CD8-positive, alpha-beta memory T cell (primary cell): Measurements from ENCODE around the gene KRTAP5-8. TPM values are rescaled to one million over a fixed set of nuclear protein-coding genes. Genes with fewer than 3 reads are reported as not detected.
A peak's percentile ranks its signal among the peaks of the same experiment; 100 is the strongest.

ENCODE experiments used
- CTCF ChIA-PET: fragments of 350-600 bp; sonication (Branson Sonifier 250); formaldehyde crosslinking; loops from one replicate; lab custom pipeline; 2021; ENCODE audit warnings: antibody characterized with exemption; lab: Charles Lee
- POLR2A ChIA-PET: fragments of 350-600 bp; sonication (Branson Sonifier 250); formaldehyde crosslinking; loops from one replicate; lab custom pipeline; 2021; ENCODE audit warnings: antibody characterized with exemption; lab: Charles Lee
- DNase-seq, 5 donors: peaks; one replicate each; pipeline versions ENCODE4 v3.0.0 to v3.0.0-alpha.2; 2020 to 2022; ENCODE audit warnings: mixed read lengths in 1 of 5
- H3K27ac ChIP-seq: one replicate; pipeline ENCODE4 v1.7.0; 2013; ENCODE audit warnings: low read depth, mild to moderate bottlenecking, low read length, moderate library complexity
- H3K27me3 ChIP-seq: 2 replicates; pipeline ENCODE4 v1.7.0; 2013; ENCODE audit warnings: low read length, mild to moderate bottlenecking; ENCODE audit not compliant: insufficient read depth, poor library complexity, severe bottlenecking
- H3K36me3 ChIP-seq: 2 replicates; pipeline ENCODE4 v1.7.0; 2013; ENCODE audit warnings: mild to moderate bottlenecking, low read length, moderate library complexity; ENCODE audit not compliant: insufficient read depth
- H3K4me1 ChIP-seq: 2 replicates; pipeline ENCODE4 v1.7.0; 2013; ENCODE audit warnings: mild to moderate bottlenecking, low read length, moderate library complexity; ENCODE audit not compliant: insufficient read depth
- H3K4me3 ChIP-seq: 2 replicates; pipeline ENCODE4 v1.7.0; 2013; ENCODE audit warnings: mild to moderate bottlenecking, low read length
- H3K9me3 ChIP-seq: 2 replicates; pipeline ENCODE4 v1.7.0; 2013; ENCODE audit warnings: mild to moderate bottlenecking, low read length
- H3K27ac Mint-ChIP-seq, 8 donors: one replicate each; pipeline ENCODE4 v1.8.0; 2020 to 2021; ENCODE audit warnings: mixed read lengths in 8 of 8, mild to moderate bottlenecking in 6 of 8, inconsistent platforms in 3 of 8, moderate library complexity in 3 of 8
- H3K27me3 Mint-ChIP-seq, 2 donors: one replicate each; pipeline ENCODE4 v1.8.0; 2020 to 2021; ENCODE audit warnings: mixed read lengths in 2 of 2, mild to moderate bottlenecking in 1 of 2, moderate library complexity in 1 of 2
- H3K36me3 Mint-ChIP-seq, 3 donors: one replicate each; pipeline ENCODE4 v1.8.0; 2020 to 2021; ENCODE audit warnings: mixed read lengths in 3 of 3, inconsistent platforms in 1 of 3, mild to moderate bottlenecking in 1 of 3
- H3K4me1 Mint-ChIP-seq, 3 donors: one replicate each; pipeline ENCODE4 v1.8.0; 2020 to 2021; ENCODE audit warnings: mixed read lengths in 3 of 3, inconsistent platforms in 1 of 3, mild to moderate bottlenecking in 1 of 3
- H3K4me3 Mint-ChIP-seq, 7 donors: one replicate each; pipeline ENCODE4 v1.8.0; 2020 to 2021; ENCODE audit warnings: mixed read lengths in 7 of 7, mild to moderate bottlenecking in 6 of 7, moderate library complexity in 4 of 7, inconsistent platforms in 2 of 7
- H3K9me3 Mint-ChIP-seq, 5 donors: one replicate each; pipeline ENCODE4 v1.8.0; 2020 to 2022; ENCODE audit warnings: mixed read lengths in 5 of 5, mild to moderate bottlenecking in 3 of 5, moderate library complexity in 2 of 5, inconsistent platforms in 1 of 5
- polyA plus RNA-seq: library from polyadenylated mRNA; unstranded; fragments of 300-500 nt; fragmentation: Illumina TruSeq; gene quantifications from one replicate; pipeline ENCODE4 v1.2.3, GENCODE V29; 2021
- total RNA-seq, 2 experiments: library from RNA; stranded (reverse); gene quantifications; one replicate each; pipeline ENCODE4 v1.2.3, GENCODE V29; 2021

KRTAP5-8 gene
- total and polyA plus RNA-seq, 3 experiments from 2014 or later = not detected

DNA sequence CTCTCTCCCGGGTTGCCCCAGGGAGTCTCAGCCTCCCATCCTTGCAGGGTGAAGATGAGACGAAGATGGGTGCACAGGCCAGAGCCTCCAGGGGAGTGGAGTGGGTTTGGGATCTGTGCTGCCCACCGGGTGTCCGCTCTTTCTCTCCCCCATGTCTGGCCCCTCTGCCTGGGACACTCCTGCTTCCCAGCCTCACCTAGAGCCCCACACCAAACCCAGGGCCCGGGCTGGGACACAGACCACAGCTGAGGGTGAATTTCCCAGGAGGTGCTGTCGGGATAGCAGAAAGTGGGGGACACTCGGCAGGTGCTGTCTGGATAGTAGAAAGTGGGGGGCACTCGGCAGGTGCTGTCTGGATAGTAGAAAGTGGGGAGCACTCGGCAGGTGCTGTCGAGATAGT, 35.8 kb upstream of the KRTAP5-8 start:
- H3K4me1 Mint-ChIP-seq = no peaks in the 10 kb centered on the region
- Histone ChIP-seq H3K9me3 (no peaks in the 10 kb centered on the region), H3K27me3 (no peaks in the 10 kb centered on the region), H3K36me3 (peaks cover 14% of the 10 kb centered on the region), H3K4me1 (no peaks in the 10 kb centered on the region), H3K4me3 (no peak overlapping the region), H3K27ac (no peak overlapping the region)
- ChIA-PET CTCF (no interaction called here), POLR2A (no interaction called here)
- no peak for DNase-seq
- peaks cover 3 to 10% (median 9%) of the 10 kb centered on the region in 5 donors for H3K9me3 Mint-ChIP-seq
- peaks cover 0 to 2% of the 10 kb centered on the region in 2 donors for H3K27me3 Mint-ChIP-seq
- H3K36me3 Mint-ChIP-seq = peaks cover 37 to 92% (median 48%) of the 10 kb centered on the region in 3 donors
- H3K27ac Mint-ChIP-seq = no peak overlapping the region
- no peak overlapping the region for H3K4me3 Mint-ChIP-seq

DNA sequence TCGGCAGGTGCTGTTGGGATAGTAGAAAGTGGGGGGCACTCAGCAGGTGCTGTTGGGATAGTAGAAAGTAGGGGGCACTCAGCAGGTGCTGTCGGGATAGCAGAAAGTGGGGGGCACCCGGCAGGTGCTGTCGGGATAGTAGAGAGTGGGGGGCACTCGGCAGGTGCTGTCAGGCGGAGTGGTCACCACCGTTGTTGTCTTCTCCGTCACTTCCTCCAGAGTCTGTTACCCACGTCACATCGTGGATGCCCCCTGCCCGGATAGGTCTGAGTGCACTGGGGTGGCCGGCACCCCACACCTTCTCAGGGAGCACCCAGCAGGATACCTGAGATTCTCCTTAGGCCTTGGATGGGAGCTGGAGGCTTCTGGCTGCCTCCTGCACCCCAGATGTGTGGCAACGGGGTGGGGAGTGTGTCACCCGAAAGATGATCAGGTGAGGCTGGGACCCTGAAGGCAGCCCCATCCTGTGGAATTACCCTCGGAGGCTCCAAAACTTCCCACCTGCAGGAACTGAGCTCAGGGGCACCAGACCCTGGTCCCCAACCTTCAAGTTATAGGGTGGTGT, 34.9 kb upstream of the KRTAP5-8 start:
- H3K4me1 Mint-ChIP-seq = no peaks in the 10 kb centered on the region
- ChIA-PET POLR2A (no interaction called here), CTCF (no interaction called here)
- peaks cover 0 to 2% of the 10 kb centered on the region in 2 donors for H3K27me3 Mint-ChIP-seq
- H3K4me3 Mint-ChIP-seq = no peak overlapping the region
- Histone ChIP-seq H3K27me3 (no peaks in the 10 kb centered on the region), H3K27ac (no peak overlapping the region), H3K4me1 (no peaks in the 10 kb centered on the region), H3K4me3 (no peak overlapping the region), H3K36me3 (peaks cover 9% of the 10 kb centered on the region), H3K9me3 (peaks cover under 1% of the 10 kb centered on the region)
- no peak overlapping the region for H3K27ac Mint-ChIP-seq
- peaks cover 10 to 18% (median 13%) of the 10 kb centered on the region in 5 donors for H3K9me3 Mint-ChIP-seq
- DNase-seq = no peak
- H3K36me3 Mint-ChIP-seq = peaks cover 33 to 83% (median 52%) of the 10 kb centered on the region in 3 donors

DNA sequence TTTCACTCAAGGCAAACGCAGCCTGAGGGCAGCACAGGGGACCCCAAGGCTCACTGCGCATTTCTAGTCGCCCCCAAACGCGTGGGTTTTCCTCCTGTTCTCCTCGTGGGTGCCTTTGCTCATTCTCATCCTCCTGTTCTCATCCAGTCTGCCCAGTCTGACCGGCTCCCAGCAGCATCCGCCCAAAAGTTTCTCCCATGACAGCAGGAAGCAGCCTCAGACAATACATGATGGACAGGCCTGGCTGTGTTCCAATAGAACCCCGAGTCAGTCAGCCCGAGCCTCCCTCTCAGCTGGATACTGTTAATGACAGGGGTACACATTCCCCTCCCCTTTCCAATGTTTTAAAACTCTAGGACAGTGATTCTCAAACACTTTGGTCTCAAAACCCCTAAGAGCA, 33.3 kb upstream of the KRTAP5-8 start:
- H3K36me3 ChIP-seq = peaks cover 4% of the 10 kb centered on the region
- CTCF ChIA-PET = no interaction called here
- H3K36me3 Mint-ChIP-seq = peaks cover 24 to 69% (median 58%) of the 10 kb centered on the region in 3 donors

DNA sequence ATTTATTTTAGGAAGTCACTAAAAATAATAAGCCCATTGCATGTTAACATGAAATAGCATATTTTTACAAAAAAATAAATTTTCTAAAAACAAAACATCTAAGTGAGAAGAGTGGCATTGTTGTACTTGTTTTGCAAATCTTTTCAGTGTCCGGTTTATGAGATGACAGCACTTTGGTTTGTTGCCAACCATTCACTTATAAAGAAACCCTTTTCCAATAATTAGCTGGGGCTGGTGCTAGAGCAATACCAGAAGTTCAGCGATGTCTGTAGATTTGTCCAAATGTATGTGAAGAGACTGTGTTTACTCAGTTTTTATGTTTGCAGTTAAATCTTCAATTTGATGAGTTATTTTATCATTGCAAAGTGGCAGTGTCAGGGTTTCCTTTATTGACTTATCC, 32.8 kb upstream of the KRTAP5-8 start:
- Histone ChIP-seq H3K4me1 (no peaks in the 10 kb centered on the region), H3K4me3 (no peak overlapping the region), H3K27me3 (no peaks in the 10 kb centered on the region), H3K36me3 (peaks cover 4% of the 10 kb centered on the region), H3K27ac (no peak overlapping the region), H3K9me3 (peaks cover 16% of the 10 kb centered on the region)
- H3K9me3 Mint-ChIP-seq = peaks cover 25 to 38% (median 33%) of the 10 kb centered on the region in 5 donors
- H3K4me1 Mint-ChIP-seq = no peaks in the 10 kb centered on the region
- no peak overlapping the region for H3K4me3 Mint-ChIP-seq
- peaks cover 0 to 2% of the 10 kb centered on the region in 2 donors for H3K27me3 Mint-ChIP-seq
- H3K27ac Mint-ChIP-seq = no peak overlapping the region
- ChIA-PET POLR2A (no interaction called here), CTCF (no interaction called here)
- DNase-seq = no peak
- peaks cover 24 to 66% (median 62%) of the 10 kb centered on the region in 3 donors for H3K36me3 Mint-ChIP-seq

More for the DNA sequence above, 33.3 kb upstream of the KRTAP5-8 start:
- H3K27me3 ChIP-seq = no peaks in the 10 kb centered on the region
- no peak for DNase-seq
- no peaks in the 10 kb centered on the region for H3K4me1 ChIP-seq
- POLR2A ChIA-PET = no interaction called here
- Mint-ChIP-seq H3K27ac (no peak overlapping the region), H3K4me1 (no peaks in the 10 kb centered on the region), H3K27me3 (peaks cover 0 to 2% of the 10 kb centered on the region in 2 donors), H3K9me3 (peaks cover 20 to 34% (median 28%) of the 10 kb centered on the region in 5 donors), H3K4me3 (no peak overlapping the region)
- H3K4me3 ChIP-seq = no peak overlapping the region
- H3K9me3 ChIP-seq = peaks cover 14% of the 10 kb centered on the region
- H3K27ac ChIP-seq = no peak overlapping the region

DNA sequence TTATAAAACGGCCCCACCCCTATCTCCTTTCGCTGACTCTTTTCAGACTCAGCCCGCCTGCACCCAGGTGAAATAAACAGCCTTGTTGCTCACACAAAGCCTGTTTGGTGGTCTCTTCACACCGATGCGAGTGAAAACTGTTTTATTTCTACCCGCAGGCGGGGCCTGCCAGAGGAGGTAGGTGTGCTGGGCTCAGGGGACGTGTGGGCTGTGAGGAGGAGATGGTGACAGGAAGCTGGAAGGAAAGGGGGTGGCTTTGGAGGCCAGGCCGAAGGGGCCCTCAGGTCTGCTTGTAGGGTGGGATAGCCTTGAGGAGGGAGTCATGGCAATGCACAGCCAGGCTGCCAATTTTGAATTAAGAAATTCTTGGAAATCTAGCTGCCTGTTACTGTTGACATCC, 32.0 kb upstream of the KRTAP5-8 start:
- no peak for DNase-seq

DNA sequence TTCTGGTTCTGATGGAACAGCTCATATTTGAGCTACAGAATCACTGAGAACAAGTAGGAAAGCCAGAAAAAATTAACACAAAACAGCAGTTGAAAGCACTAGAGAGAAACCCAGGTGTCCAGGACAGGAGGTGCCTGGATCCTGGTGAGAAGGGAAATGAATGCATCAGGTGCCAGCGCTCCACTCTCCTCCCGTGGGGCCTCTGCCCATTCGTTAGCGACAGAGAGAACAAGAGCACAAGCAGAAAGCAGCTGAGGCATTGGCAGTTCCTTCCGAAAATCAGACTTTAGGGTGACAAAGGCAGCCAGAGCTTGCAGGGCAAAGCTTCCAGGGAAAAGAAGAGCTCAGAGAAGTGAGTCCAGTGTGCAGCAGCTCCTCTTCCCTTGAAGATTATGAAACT, 30.7 kb upstream of the KRTAP5-8 start:
- POLR2A ChIA-PET = no interaction called here
- Mint-ChIP-seq H3K4me3 (no peak overlapping the region), H3K36me3 (peaks cover 21 to 57% (median 45%) of the 10 kb centered on the region in 3 donors), H3K4me1 (no peaks in the 10 kb centered on the region), H3K27ac (peak overlapping the region in 1 of 8 donors; percentile 27), H3K9me3 (peaks cover 36 to 54% (median 46%) of the 10 kb centered on the region in 5 donors), H3K27me3 (peaks cover 0 to 2% of the 10 kb centered on the region in 2 donors)
- DNase-seq = no peak
- peaks cover 16% of the 10 kb centered on the region for H3K9me3 ChIP-seq
- H3K27me3 ChIP-seq = no peaks in the 10 kb centered on the region
- H3K36me3 ChIP-seq = no peaks in the 10 kb centered on the region
- no peaks in the 10 kb centered on the region for H3K4me1 ChIP-seq
- no peak overlapping the region for H3K27ac ChIP-seq
- CTCF ChIA-PET = no interaction called here
- no peak overlapping the region for H3K4me3 ChIP-seq

More for the DNA sequence above, 32.0 kb upstream of the KRTAP5-8 start:
- no peak overlapping the region for H3K27ac ChIP-seq
- Mint-ChIP-seq H3K9me3 (peaks cover 31 to 42% (median 38%) of the 10 kb centered on the region in 5 donors), H3K27ac (peak overlapping the region in 1 of 8 donors; percentile 48), H3K36me3 (peaks cover 19 to 58% (median 57%) of the 10 kb centered on the region in 3 donors), H3K27me3 (peaks cover 0 to 2% of the 10 kb centered on the region in 2 donors), H3K4me3 (no peak overlapping the region), H3K4me1 (no peaks in the 10 kb centered on the region)
- H3K4me3 ChIP-seq = no peak overlapping the region
- peaks cover 4% of the 10 kb centered on the region for H3K36me3 ChIP-seq
- H3K9me3 ChIP-seq = peaks cover 16% of the 10 kb centered on the region
- CTCF ChIA-PET = no interaction called here
- POLR2A ChIA-PET = no interaction called here
- H3K27me3 ChIP-seq = no peaks in the 10 kb centered on the region
- H3K4me1 ChIP-seq = no peaks in the 10 kb centered on the region

DNA sequence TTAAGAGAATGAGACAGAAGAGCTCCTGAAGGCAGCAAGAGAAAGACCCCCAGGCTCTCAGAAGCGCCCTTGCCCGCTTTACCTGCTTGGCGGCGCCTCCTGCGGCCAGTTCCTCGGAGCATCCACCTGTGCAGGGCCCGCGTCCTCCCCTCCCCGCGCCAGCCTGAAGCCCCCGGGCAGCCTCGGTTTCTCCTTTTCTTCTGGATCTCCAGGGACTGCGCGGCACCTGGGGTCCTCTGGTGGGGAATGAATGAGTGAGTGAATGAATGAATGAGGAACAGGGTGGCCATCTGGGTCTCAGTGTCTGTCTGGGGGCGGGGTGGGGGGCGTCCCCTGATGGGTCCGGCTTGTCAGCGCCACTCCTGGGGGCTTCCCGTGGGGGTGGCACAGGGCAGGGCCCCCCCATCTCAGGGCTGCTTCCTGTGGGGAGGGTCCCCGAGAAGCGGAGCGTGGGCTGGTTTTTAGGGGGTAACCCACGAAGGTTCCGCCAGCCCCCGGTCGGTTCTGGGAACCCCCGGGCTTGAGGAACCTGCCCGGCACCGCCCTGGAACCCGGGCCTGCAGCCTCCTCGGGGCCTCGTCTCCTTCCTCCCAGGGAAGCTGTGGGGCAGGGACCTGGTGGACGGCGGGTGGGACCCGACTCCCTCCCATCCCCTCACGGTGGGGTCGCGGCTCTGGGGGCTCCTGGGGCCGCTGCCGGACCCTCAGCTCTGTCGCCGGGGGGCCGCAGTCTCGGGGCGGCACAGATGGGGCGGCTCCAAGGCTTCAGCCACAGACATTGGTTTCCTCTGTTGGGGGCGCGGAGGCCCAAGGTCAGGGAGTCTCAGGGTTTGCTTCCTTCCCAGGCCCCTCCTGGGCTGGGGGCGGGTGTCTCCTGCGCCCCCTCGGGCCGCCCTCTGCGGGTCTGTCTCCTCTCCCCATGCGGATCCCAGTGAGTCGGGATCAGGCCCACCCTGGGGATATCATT, 19.0 kb upstream of the KRTAP5-8 start:
- POLR2A ChIA-PET = no interaction called here
- DNase-seq = no peak
- H3K36me3 Mint-ChIP-seq = peaks cover 0 to 5% (median 0%) of the 10 kb centered on the region in 3 donors
- no peaks in the 10 kb centered on the region for H3K4me1 Mint-ChIP-seq
- H3K4me3 ChIP-seq = no peak overlapping the region
- no peaks in the 10 kb centered on the region for H3K36me3 ChIP-seq
- no peak overlapping the region for H3K27ac ChIP-seq
- peaks cover 0 to 7% (median 2%) of the 10 kb centered on the region in 5 donors for H3K9me3 Mint-ChIP-seq
- no peaks in the 10 kb centered on the region for H3K27me3 ChIP-seq
- H3K9me3 ChIP-seq = no peaks in the 10 kb centered on the region
- CTCF ChIA-PET = no interaction called here
- H3K27me3 Mint-ChIP-seq = no peaks in the 10 kb centered on the region
- no peak overlapping the region for H3K27ac Mint-ChIP-seq
- H3K4me1 ChIP-seq = no peaks in the 10 kb centered on the region
- no peak overlapping the region for H3K4me3 Mint-ChIP-seq

DNA sequence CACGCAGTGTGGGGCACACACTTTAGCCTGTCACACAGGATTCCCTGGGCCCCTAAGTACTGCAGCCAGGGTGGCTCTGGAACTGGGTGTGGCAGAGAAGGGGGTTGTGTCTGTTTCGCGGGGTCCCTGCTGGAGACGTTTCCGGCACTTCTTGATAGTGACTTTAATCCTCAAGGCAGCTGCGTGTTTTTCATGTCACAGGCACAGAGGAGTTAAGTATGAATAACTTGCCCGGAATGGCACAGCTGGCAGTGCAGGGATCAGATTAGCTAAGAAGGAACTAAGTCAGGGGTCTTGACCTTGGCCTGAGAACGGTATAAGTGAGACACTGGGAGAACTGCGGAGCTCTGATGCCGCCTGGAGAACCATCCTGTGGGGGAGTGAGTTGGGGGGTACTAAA, 18.3 kb upstream of the KRTAP5-8 start:
- peaks cover 0 to 5% (median 0%) of the 10 kb centered on the region in 3 donors for H3K36me3 Mint-ChIP-seq
- Histone ChIP-seq H3K9me3 (no peaks in the 10 kb centered on the region), H3K36me3 (no peaks in the 10 kb centered on the region), H3K27ac (no peak overlapping the region), H3K4me1 (no peaks in the 10 kb centered on the region), H3K4me3 (no peak overlapping the region), H3K27me3 (no peaks in the 10 kb centered on the region)
- H3K4me3 Mint-ChIP-seq = no peak overlapping the region
- ChIA-PET POLR2A (no interaction called here), CTCF (no interaction called here)
- H3K4me1 Mint-ChIP-seq = no peaks in the 10 kb centered on the region
- H3K9me3 Mint-ChIP-seq = peaks cover 0 to 5% (median 2%) of the 10 kb centered on the region in 5 donors
- H3K27me3 Mint-ChIP-seq = no peaks in the 10 kb centered on the region
- peak overlapping the region in 1 of 8 donors; percentile 1 for H3K27ac Mint-ChIP-seq
- no peak for DNase-seq
